H1 (cell line): ENCODE data around the gene DFFB. TPM values are rescaled to one million over a fixed set of nuclear protein-coding genes. Genes with fewer than 3 reads are reported as not detected.

Source experiments
- CTCF ChIA-PET: fragments of 300-600 bp; sonication (Branson Sonifier 250); formaldehyde crosslinking; loops from one replicate; lab custom pipeline; 2021; ENCODE audit not compliant: partially characterized antibody; lab: Charles Lee
- POLR2A ChIA-PET: fragments of 300-600 bp; sonication (Branson Sonifier 250); formaldehyde crosslinking; loops from one replicate; lab custom pipeline; 2021; ENCODE audit warnings: inconsistent platforms; ENCODE audit not compliant: partially characterized antibody; lab: Charles Lee
- DNase-seq, 2 experiments: peaks; one replicate each; pipeline versions ENCODE4 v3.0.0 to v3.0.0-alpha.2; 2010 to 2022; ENCODE audit warnings: low spot score in 2 of 2, low read depth in 1 of 2, mixed read lengths in 1 of 2
- FAIRE-seq: peaks from 2 replicates; lab custom pipeline; 2011; peaks lifted over from hg19 to GRCh38; lab: Jason Lieb, UNC
- H2AFZ ChIP-seq: 2 replicates; pipeline ENCODE4 v1.8.1; 2012; ENCODE audit warnings: low read length, inconsistent platforms
- H2AK5ac ChIP-seq: 2 replicates; pipeline ENCODE4 v1.6.1; 2013; ENCODE audit warnings: low read depth, low read length
- H2BK120ac ChIP-seq: replicated peaks from 2 replicates; pipeline ENCODE3; 2013; ENCODE audit warnings: low read depth, low read length, inconsistent platforms
- H2BK12ac ChIP-seq: 2 replicates; pipeline ENCODE4 v1.6.1; 2013; ENCODE audit warnings: low read depth, low read length
- H2BK15ac ChIP-seq: 2 replicates; pipeline ENCODE4 v1.6.1; 2013; ENCODE audit warnings: low read length
- H2BK20ac ChIP-seq: 2 replicates; pipeline ENCODE4 v1.6.1; 2013; ENCODE audit warnings: low read length
- H2BK5ac ChIP-seq: 2 replicates; pipeline ENCODE4 v1.6.1; 2013; ENCODE audit warnings: low read depth, low read length
- H3K14ac ChIP-seq: 2 replicates; pipeline ENCODE4 v1.6.1; 2013; ENCODE audit warnings: inconsistent platforms; ENCODE audit not compliant: insufficient read length
- H3K18ac ChIP-seq: 2 replicates; pipeline ENCODE4 v1.6.1; 2013; ENCODE audit warnings: low read length; ENCODE audit errors: extremely low read depth
- H3K23ac ChIP-seq: 2 replicates; pipeline ENCODE4 v1.6.1; 2013; ENCODE audit warnings: inconsistent platforms; ENCODE audit not compliant: insufficient read length
- H3K23me2 ChIP-seq: 2 replicates; pipeline ENCODE4 v1.6.1; 2013; ENCODE audit warnings: low read depth, low read length
- H3K27ac ChIP-seq: 2 replicates; pipeline ENCODE4 v1.6.1; 2011; ENCODE audit warnings: low read depth, low read length, inconsistent platforms
- H3K27me3 ChIP-seq, 4 experiments: replicated peaks in 1 of 4; 1 replicate in 1 of 4; 2 replicates in 3 of 4; pipeline versions ENCODE4 v1.6.1 to v1.8.1; 2011 to 2013; ENCODE audit warnings: low read length in 3 of 4, mild to moderate bottlenecking in 3 of 4, inconsistent platforms in 2 of 4, mixed read lengths in 2 of 4, moderate library complexity in 1 of 4; ENCODE audit not compliant: control insufficient read depth in 3 of 4, insufficient read depth in 3 of 4; ENCODE audit errors: extremely low read depth in 1 of 4
- H3K36me3 ChIP-seq, 4 experiments: 2 replicates each; pipeline versions ENCODE4 v1.6.1 to v1.8.1; 2011 to 2013; ENCODE audit warnings: mild to moderate bottlenecking in 4 of 4, low read length in 3 of 4, moderate library complexity in 2 of 4, control low read depth in 1 of 4, inconsistent platforms in 1 of 4; ENCODE audit not compliant: insufficient read depth in 4 of 4, control insufficient read depth in 2 of 4
- H3K4ac ChIP-seq: replicated peaks from 2 replicates; pipeline ENCODE3; 2013; ENCODE audit warnings: low read length, low read depth, mixed read lengths, inconsistent platforms; ENCODE audit not compliant: insufficient read length
- H3K4me1 ChIP-seq, 4 experiments: replicated peaks in 1 of 4; 1 replicate in 1 of 4; 2 replicates in 3 of 4; pipeline versions ENCODE4 v1.6.1 to v1.8.1; 2011 to 2013; ENCODE audit warnings: low read length in 3 of 4, inconsistent platforms in 2 of 4, mixed read lengths in 1 of 4; ENCODE audit not compliant: insufficient read depth in 4 of 4, control insufficient read depth in 3 of 4
- H3K4me2 ChIP-seq, 2 experiments: 2 replicates each; pipeline versions ENCODE4 v1.6.1 to v1.8.1; 2011 to 2013; ENCODE audit warnings: low read depth in 2 of 2, low read length in 2 of 2, control low read depth in 1 of 2, inconsistent platforms in 1 of 2, mild to moderate bottlenecking in 1 of 2; ENCODE audit not compliant: insufficient read depth in 1 of 2
- H3K4me3 ChIP-seq, 4 experiments: fragments of 200-600, 300-600 bp in 1 of 4; sonication (generic), shearing (Covaris generic), sonication (Bioruptor Twin) in 1 of 4; 2 replicates each; pipeline versions ENCODE4 v1.5.1 to v1.8.1; 2011 to 2016; ENCODE audit warnings: low read length in 4 of 4, low read depth in 3 of 4, control low read depth in 2 of 4, inconsistent platforms in 2 of 4, mild to moderate bottlenecking in 2 of 4, mixed read lengths in 1 of 4, moderate library complexity in 1 of 4; ENCODE audit not compliant: insufficient read depth in 2 of 4; ENCODE audit errors: extremely low read depth in 1 of 4
- H3K56ac ChIP-seq: replicated peaks from 2 replicates; pipeline ENCODE3; 2013; ENCODE audit warnings: low read depth, mild to moderate bottlenecking, mixed read lengths, low read length, inconsistent platforms; ENCODE audit not compliant: insufficient read length
- H3K79me1 ChIP-seq: 2 replicates; pipeline ENCODE4 v1.6.1; 2013; ENCODE audit warnings: low read depth, low read length, control low read depth
- H3K79me2 ChIP-seq, 2 experiments: 2 replicates each; pipeline versions ENCODE4 v1.6.1 to v1.8.1; 2012 to 2013; ENCODE audit warnings: low read length in 2 of 2, mild to moderate bottlenecking in 2 of 2, inconsistent platforms in 1 of 2; ENCODE audit not compliant: insufficient read depth in 2 of 2, control insufficient read depth in 1 of 2
- H3K9ac ChIP-seq, 4 experiments: replicated peaks in 1 of 4; 1 replicate in 1 of 4; 2 replicates in 3 of 4; pipeline versions ENCODE4 v1.6.1 to v1.8.1; 2011 to 2013; ENCODE audit warnings: low read depth in 3 of 4, low read length in 3 of 4, control low read depth in 2 of 4, mild to moderate bottlenecking in 2 of 4, moderate library complexity in 2 of 4, inconsistent platforms in 1 of 4; ENCODE audit errors: extremely low read depth in 1 of 4
- H3K9me3 ChIP-seq, 2 experiments: 2 replicates each; pipeline versions ENCODE4 v1.6.1 to v1.8.1; 2012 to 2013; ENCODE audit warnings: mild to moderate bottlenecking in 2 of 2, moderate library complexity in 2 of 2, control low read depth in 1 of 2, inconsistent platforms in 1 of 2, low read depth in 1 of 2, low read length in 1 of 2, mixed read lengths in 1 of 2; ENCODE audit not compliant: insufficient read depth in 2 of 2
- H4K20me1 ChIP-seq, 2 experiments: replicated peaks in 1 of 2; 2 replicates each; pipeline versions ENCODE3 to v1.8.1; 2011 to 2013; ENCODE audit warnings: inconsistent platforms in 2 of 2, low read length in 2 of 2, mild to moderate bottlenecking in 1 of 2; ENCODE audit not compliant: insufficient read depth in 2 of 2, control insufficient read depth in 1 of 2
- H4K5ac ChIP-seq: 2 replicates; pipeline ENCODE4 v1.6.1; 2013; ENCODE audit warnings: low read length, low read depth, mixed read lengths, inconsistent platforms; ENCODE audit not compliant: insufficient read length
- H4K8ac ChIP-seq: 2 replicates; pipeline ENCODE4 v1.8.0; 2013; ENCODE audit warnings: mild to moderate bottlenecking, moderate library complexity, low read length, inconsistent platforms; ENCODE audit not compliant: insufficient read depth; ENCODE audit errors: extremely low read depth
- H4K91ac ChIP-seq: replicated peaks from 2 replicates; pipeline ENCODE3; 2013; ENCODE audit warnings: low read length, mixed read lengths, inconsistent platforms; ENCODE audit not compliant: insufficient read length
- BRCA1 ChIP-seq: IDR thresholded peaks from 2 replicates; pipeline ENCODE4 v1.6.1; 2012; ENCODE audit warnings: low read depth, low read length, improper control_type of control experiment
- JUN ChIP-seq: IDR thresholded peaks from 2 replicates; pipeline ENCODE4 v1.6.1; 2011; ENCODE audit warnings: low read depth, mild to moderate bottlenecking, improper control_type of control experiment, low read length
- KDM5A ChIP-seq: fragments of 200-600 bp; IDR thresholded peaks from 2 replicates; pipeline ENCODE4 v1.7.1; 2012; ENCODE audit warnings: mild to moderate bottlenecking, low read length, inconsistent platforms, mixed read lengths
- NANOG ChIP-seq: IDR thresholded peaks from 2 replicates; pipeline ENCODE4 v1.6.1; 2011; ENCODE audit warnings: low read length, low read depth, mild to moderate bottlenecking, inconsistent platforms; ENCODE audit not compliant: insufficient read depth, poor library complexity, severe bottlenecking
- RAD21 ChIP-seq, 2 experiments: IDR thresholded peaks in 1 of 2; conservative IDR thresholded peaks in 1 of 2; 2 replicates each; pipeline ENCODE4 v1.6.1; 2011; ENCODE audit warnings: low read depth in 2 of 2, low read length in 2 of 2, improper control_type of control experiment in 1 of 2, inconsistent platforms in 1 of 2, mild to moderate bottlenecking in 1 of 2, moderate library complexity in 1 of 2
- RXRA ChIP-seq: IDR thresholded peaks from 2 replicates; pipeline ENCODE4 v1.6.1; 2011; ENCODE audit warnings: low read depth, mild to moderate bottlenecking, low read length, moderate library complexity; ENCODE audit not compliant: insufficient read depth
- TBP ChIP-seq: IDR thresholded peaks from 2 replicates; pipeline ENCODE4 v1.6.1; 2011; ENCODE audit warnings: low read depth, low read length, improper control_type of control experiment
- WGBS, 2 experiments: shearing (Covaris generic) in 1 of 2; methylation state at CpG; one replicate each; pipeline versions ENCODE4 v1.1.6 to v1.1.7; 2013 to 2015; ENCODE audit warnings: low lambda C conversion rate in 2 of 2, mixed read lengths in 2 of 2, inconsistent platforms in 1 of 2, low coverage in 1 of 2, missing lambda C conversion rate in 1 of 2; ENCODE audit not compliant: insufficient replicate concordance in 2 of 2, insufficient coverage in 1 of 2, insufficient read length in 1 of 2; ENCODE audit errors: extremely low coverage in 1 of 2, missing lambda C conversion rate in 1 of 2; 5-methylcytosine and 5-hydroxymethylcytosine counted together
- polyA plus RNA-seq, 7 experiments: library from polyadenylated mRNA; depleted of rRNA in 3 of 7; stranded (reverse) in 5 of 7; unstranded in 2 of 7; fragments of >200 nt in 5 of 7; fragments of 200-250 nt in 2 of 7; gene quantifications; 1 replicate in 5 of 7; 2 replicates in 1 of 7; 4 replicates in 1 of 7; pipeline versions ENCODE4 v1.2.1 to v1.2.3, GENCODE V29; 2011 to 2013; ENCODE audit warnings: missing spikeins in 2 of 7, mixed read lengths in 2 of 7
- total RNA-seq: library from RNA; stranded (reverse); fragmentation: NEBNext Ultra II Directional; extraction: Animal tissue kit (Norgen Biotek cat#: 25700); gene quantifications from 2 replicates; pipeline ENCODE4 v1.2.1, GENCODE V29; 2021

The DFFB gene
- total and polyA plus RNA-seq, 2 of the 8 experiments (the other 6 are each of a cell fraction or from before 2014, with no cell fraction given): 8.6 to 11.9 TPM

DNA sequence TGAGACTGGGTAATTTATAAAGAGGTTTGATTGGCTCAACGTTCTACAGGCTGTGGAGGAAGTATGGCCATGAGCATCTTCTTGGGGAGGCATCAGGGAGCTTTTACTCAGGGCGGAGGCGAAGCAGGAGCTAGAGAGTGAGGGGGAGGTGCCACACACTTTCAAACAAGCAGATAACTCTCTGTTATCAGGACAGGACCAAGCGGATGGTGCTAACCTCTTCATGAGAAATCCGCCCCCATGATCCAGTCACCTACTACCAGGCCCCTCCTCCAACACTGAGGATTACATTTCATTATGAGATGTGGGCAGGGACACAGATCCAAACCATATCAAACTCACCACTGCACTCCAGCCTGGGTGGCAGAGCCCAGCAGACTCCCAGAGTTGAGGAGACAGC lies 49.5 kb upstream of the DFFB start:
- H3K4me1 ChIP-seq: peaks cover 0 to 5% (median 0%) of the 10 kb centered on the region in 4 experiments; a peak in 1 of 7 replicates
- H3K23me2 ChIP-seq: no peaks in the 10 kb centered on the region
- H3K27ac ChIP-seq: no peak overlapping the region
- CTCF ChIA-PET: no interaction called here
- no peak for TF ChIP-seq NANOG
- TF ChIP-seq RXRA: no peak
- no peak for TF ChIP-seq BRCA1
- TF ChIP-seq RAD21 (IDR thresholded peaks at IDR 0.05 in 1 of 2, conservative IDR thresholded peaks at IDR 0.05 in 1 of 2; ENCODE audit: low read depth in 2 of 2, low read length in 2 of 2): no peak
- no peak for TF ChIP-seq JUN
- TF ChIP-seq TBP: no peak
- no peak for TF ChIP-seq KDM5A
- TF ChIP-seq, all 59 proteins: peak for 0
- Histone ChIP-seq H3K79me1 (no peaks in the 10 kb centered on the region), H3K23ac (no peak overlapping the region), H3K4me3 (no peak overlapping the region), H3K9ac (no peak overlapping the region), H4K91ac (no peak overlapping the region), H3K14ac (no peak overlapping the region), H3K18ac (no peak overlapping the region), H2AFZ (no peak overlapping the region), H4K5ac (no peak overlapping the region), H3K27me3 (no peaks in the 10 kb centered on the region), H2BK15ac (no peak overlapping the region), H2BK20ac (no peak overlapping the region), H4K20me1 (no peaks in the 10 kb centered on the region), H3K9me3 (peaks cover 8 to 20% of the 10 kb centered on the region in 2 experiments; a peak in 3 of 4 replicates), H2AK5ac (no peak overlapping the region), H3K36me3 (no peaks in the 10 kb centered on the region), H4K8ac (no peak overlapping the region), H2BK5ac (no peak overlapping the region), H2BK12ac (no peak overlapping the region), H3K79me2 (no peaks in the 10 kb centered on the region), H3K4me2 (no peak overlapping the region), H3K56ac (no peak overlapping the region), H2BK120ac (no peak overlapping the region), H3K4ac (no peak overlapping the region)
- FAIRE-seq: no peak
- DNase-seq: no peak
- POLR2A ChIA-PET: no interaction called here
- 90% methylated on average over 5 of the region's 5 CpGs; no CpG with 5 or more reads in 1 of the 2 experiments for WGBS, 2 experiments
